ENCODE data around the gene SPEF2.
"Not testable (repeated sequence)": the region's sequence is repeated elsewhere in the genome, so short reads cannot be mapped to it uniquely, and the experiment has no call there.

Gene SPEF2

GRCh38 chr5:35671541-35672295 lies 54.1 kb downstream of the SPEF2 start:
- Histone ChIP-seq H3K4me3 (ENCODE audit: insufficient read length, low read depth) (no peak overlapping the region), H3K36me3 (ENCODE audit: insufficient read depth, insufficient read length, low read length) (no peaks in the 10 kb centered on the region), H3K9me3 (ENCODE audit: insufficient read depth, low read length) (no peaks in the 10 kb centered on the region), H3K27me3 (ENCODE audit: insufficient read depth, insufficient read length) (no peaks in the 10 kb centered on the region), H3K9ac (ENCODE audit: insufficient read length, low read depth) (no peak overlapping the region), H3K4me1 (ENCODE audit: insufficient read depth, insufficient read length) (no peaks in the 10 kb centered on the region)
- TF ChIP-seq YY1 (IDR thresholded peaks at IDR 0.05; ENCODE audit: insufficient read depth, insufficient read length), result no peak
- no peak for TF ChIP-seq SUZ12 (IDR thresholded peaks at IDR 0.05; ENCODE audit: extremely low read depth, insufficient read depth, insufficient read length)
- no peak for TF ChIP-seq ZNF274 (IDR thresholded peaks at IDR 0.05; ENCODE audit: low read depth, low read length)
- DNase-seq (ENCODE audit: low read depth, low spot score), result no peak

- not testable (repeated sequence) for H3K27me3 ChIP-seq (ENCODE audit: insufficient read depth, insufficient read length); H3K9ac ChIP-seq (ENCODE audit: insufficient read length, low read depth); H3K4me1 ChIP-seq (ENCODE audit: insufficient read depth, insufficient read length); H3K4me3 ChIP-seq (ENCODE audit: insufficient read length, low read depth); H3K9me3 ChIP-seq (ENCODE audit: insufficient read depth, low read length); H3K36me3 ChIP-seq (ENCODE audit: insufficient read depth, insufficient read length, low read length); DNase-seq (ENCODE audit: low read depth, low spot score)
Observed at GRCh38 chr5:35672296-35672655, 54.6 kb downstream of the SPEF2 start.

GRCh38 chr5:35672995-35673394 lies 55.3 kb downstream of the SPEF2 start:
- TF ChIP-seq SUZ12 (IDR thresholded peaks at IDR 0.05; ENCODE audit: extremely low read depth, insufficient read depth, insufficient read length), result no peak
- no peak for TF ChIP-seq ZNF274 (IDR thresholded peaks at IDR 0.05; ENCODE audit: low read depth, low read length)
- TF ChIP-seq YY1 (IDR thresholded peaks at IDR 0.05; ENCODE audit: insufficient read depth, insufficient read length), result no peak
- no peak for DNase-seq (ENCODE audit: low read depth, low spot score)
- H3K9me3 ChIP-seq (ENCODE audit: insufficient read depth, low read length), result no peaks in the 10 kb centered on the region
- no peaks in the 10 kb centered on the region for H3K36me3 ChIP-seq (ENCODE audit: insufficient read depth, insufficient read length, low read length)
- no peaks in the 10 kb centered on the region for H3K27me3 ChIP-seq (ENCODE audit: insufficient read depth, insufficient read length)
- no peaks in the 10 kb centered on the region for H3K4me1 ChIP-seq (ENCODE audit: insufficient read depth, insufficient read length)
- no peak overlapping the region for H3K4me3 ChIP-seq (ENCODE audit: insufficient read length, low read depth)
- H3K9ac ChIP-seq (ENCODE audit: insufficient read length, low read depth), result no peak overlapping the region

GRCh38 chr5:35674049-35674448 lies 56.4 kb downstream of the SPEF2 start:
- TF ChIP-seq YY1 (IDR thresholded peaks at IDR 0.05; ENCODE audit: insufficient read depth, insufficient read length), result no peak
- TF ChIP-seq ZNF274 (IDR thresholded peaks at IDR 0.05; ENCODE audit: low read depth, low read length), result no peak
- TF ChIP-seq SUZ12 (IDR thresholded peaks at IDR 0.05; ENCODE audit: extremely low read depth, insufficient read depth, insufficient read length), result no peak
- Histone ChIP-seq H3K9ac (ENCODE audit: insufficient read length, low read depth) (no peak overlapping the region), H3K27me3 (ENCODE audit: insufficient read depth, insufficient read length) (no peaks in the 10 kb centered on the region), H3K4me1 (ENCODE audit: insufficient read depth, insufficient read length) (no peaks in the 10 kb centered on the region), H3K4me3 (ENCODE audit: insufficient read length, low read depth) (no peak overlapping the region), H3K36me3 (ENCODE audit: insufficient read depth, insufficient read length, low read length) (no peaks in the 10 kb centered on the region), H3K9me3 (ENCODE audit: insufficient read depth, low read length) (no peaks in the 10 kb centered on the region)
- DNase-seq (ENCODE audit: low read depth, low spot score), result no peak

- no peak overlapping the region for H3K4me3 ChIP-seq (ENCODE audit: insufficient read length, low read depth)
- no peaks in the 10 kb centered on the region for H3K27me3 ChIP-seq (ENCODE audit: insufficient read depth, insufficient read length)
- H3K9me3 ChIP-seq (ENCODE audit: insufficient read depth, low read length), result no peaks in the 10 kb centered on the region
- DNase-seq (ENCODE audit: low read depth, low spot score), result no peak
- H3K9ac ChIP-seq (ENCODE audit: insufficient read length, low read depth), result no peak overlapping the region
- no peaks in the 10 kb centered on the region for H3K36me3 ChIP-seq (ENCODE audit: insufficient read depth, insufficient read length, low read length)
- TF ChIP-seq ZNF274 (IDR thresholded peaks at IDR 0.05; ENCODE audit: low read depth, low read length), result no peak
- no peaks in the 10 kb centered on the region for H3K4me1 ChIP-seq (ENCODE audit: insufficient read depth, insufficient read length)
Observed at GRCh38 chr5:35675392-35675791, 57.7 kb downstream of the SPEF2 start.

- no peak overlapping the region for H3K9ac ChIP-seq (ENCODE audit: insufficient read length, low read depth)
Observed at GRCh38 chr5:35677878-35678277, 60.2 kb downstream of the SPEF2 start.

GRCh38 chr5:35678661-35679060 lies 61.0 kb downstream of the SPEF2 start:
- H3K9ac ChIP-seq (ENCODE audit: insufficient read length, low read depth), result no peak overlapping the region
- H3K4me1 ChIP-seq (ENCODE audit: insufficient read depth, insufficient read length), result no peaks in the 10 kb centered on the region
- no peaks in the 10 kb centered on the region for H3K36me3 ChIP-seq (ENCODE audit: insufficient read depth, insufficient read length, low read length)
- H3K4me3 ChIP-seq (ENCODE audit: insufficient read length, low read depth), result no peak overlapping the region
- TF ChIP-seq ZNF274 (IDR thresholded peaks at IDR 0.05; ENCODE audit: low read depth, low read length) (no peak), YY1 (IDR thresholded peaks at IDR 0.05; ENCODE audit: insufficient read depth, insufficient read length) (no peak), SUZ12 (IDR thresholded peaks at IDR 0.05; ENCODE audit: extremely low read depth, insufficient read depth, insufficient read length) (no peak)
- H3K27me3 ChIP-seq (ENCODE audit: insufficient read depth, insufficient read length), result no peaks in the 10 kb centered on the region
- no peak for DNase-seq (ENCODE audit: low read depth, low spot score)
- no peaks in the 10 kb centered on the region for H3K9me3 ChIP-seq (ENCODE audit: insufficient read depth, low read length)

More at GRCh38 chr5:35677878-35678277, 60.2 kb downstream of the SPEF2 start:
- no peaks in the 10 kb centered on the region for H3K4me1 ChIP-seq (ENCODE audit: insufficient read depth, insufficient read length)
- no peaks in the 10 kb centered on the region for H3K36me3 ChIP-seq (ENCODE audit: insufficient read depth, insufficient read length, low read length)
- no peak for TF ChIP-seq SUZ12 (IDR thresholded peaks at IDR 0.05; ENCODE audit: extremely low read depth, insufficient read depth, insufficient read length)
- no peak for TF ChIP-seq YY1 (IDR thresholded peaks at IDR 0.05; ENCODE audit: insufficient read depth, insufficient read length)
- no peak for TF ChIP-seq ZNF274 (IDR thresholded peaks at IDR 0.05; ENCODE audit: low read depth, low read length)
- no peaks in the 10 kb centered on the region for H3K9me3 ChIP-seq (ENCODE audit: insufficient read depth, low read length)
- DNase-seq (ENCODE audit: low read depth, low spot score), result no peak
- no peak overlapping the region for H3K4me3 ChIP-seq (ENCODE audit: insufficient read length, low read depth)
- no peaks in the 10 kb centered on the region for H3K27me3 ChIP-seq (ENCODE audit: insufficient read depth, insufficient read length)

GRCh38 chr5:35679357-35679756 lies 61.7 kb downstream of the SPEF2 start:
- no peak for DNase-seq (ENCODE audit: low read depth, low spot score)
- Histone ChIP-seq H3K9ac (ENCODE audit: insufficient read length, low read depth) (no peak overlapping the region), H3K36me3 (ENCODE audit: insufficient read depth, insufficient read length, low read length) (no peaks in the 10 kb centered on the region), H3K27me3 (ENCODE audit: insufficient read depth, insufficient read length) (no peaks in the 10 kb centered on the region), H3K9me3 (ENCODE audit: insufficient read depth, low read length) (no peaks in the 10 kb centered on the region), H3K4me3 (ENCODE audit: insufficient read length, low read depth) (no peak overlapping the region), H3K4me1 (ENCODE audit: insufficient read depth, insufficient read length) (no peaks in the 10 kb centered on the region)
- no peak for TF ChIP-seq ZNF274 (IDR thresholded peaks at IDR 0.05; ENCODE audit: low read depth, low read length)
- no peak for TF ChIP-seq SUZ12 (IDR thresholded peaks at IDR 0.05; ENCODE audit: extremely low read depth, insufficient read depth, insufficient read length)
- TF ChIP-seq YY1 (IDR thresholded peaks at IDR 0.05; ENCODE audit: insufficient read depth, insufficient read length), result no peak

Data from NT2/D1 (cell line).